K562 (cell line): Measurements from ENCODE around the gene DDX23. TPM values are rescaled to one million over a fixed set of nuclear protein-coding genes. Genes with fewer than 3 reads are reported as not detected.

Experiments
- CHAMP1 ChIP-seq: fragments of 450-650 bp; IDR thresholded peaks from 2 replicates; pipeline ENCODE4 v1.6.1; 2016; ENCODE audit warnings: mild to moderate bottlenecking
- DMBX1 ChIP-seq: fragments of 250-450 bp; sonication (Bioruptor Pico); IDR thresholded peaks from 2 replicates; pipeline ENCODE4 v1.8.0; 2022; ENCODE audit warnings: inconsistent platforms, mild to moderate bottlenecking, moderate library complexity, borderline replicate concordance
- HMGXB4 ChIP-seq: sonication (generic); formaldehyde crosslinking; IDR thresholded peaks from 2 replicates; pipeline ENCODE4 v1.8.1; 2023; ENCODE audit warnings: mild to moderate bottlenecking, missing genetic modification reagents
- PHB ChIP-seq: fragments of 250-450 bp; sonication (Bioruptor Pico); IDR thresholded peaks from 2 replicates; pipeline ENCODE4 v1.5.0; 2021
- PRDM10 ChIP-seq: fragments of 450-650 bp; IDR thresholded peaks from 2 replicates; pipeline ENCODE4 v1.6.1; 2018; ENCODE audit not compliant: partially characterized antibody
- polyA plus RNA-seq, 8 experiments: library from polyadenylated mRNA; depleted of rRNA in 4 of 8; stranded (reverse) in 5 of 8; unstranded in 3 of 8; fragments of >200 nt; fragmentation: Nextera tagmentation in 2 of 8; fragmentation: Illumina TruSeq in 1 of 8; extraction: Ambion mirVana in 2 of 8; extraction: Trizol in 1 of 8; gene quantifications; 2 replicates each; pipeline versions ENCODE4 v1.2.1 to v1.2.3, GENCODE V29; 2011 to 2014; ENCODE audit warnings: inconsistent platforms in 1 of 8, missing spikeins in 1 of 8
- total RNA-seq, 7 experiments: library from RNA; depleted of rRNA in 6 of 7; stranded (reverse); fragments of >200 nt in 6 of 7; fragmentation: Illumina TruSeq in 2 of 7; extraction: Trizol in 2 of 7; gene quantifications; 2 replicates each; pipeline versions ENCODE4 v1.2.1 to v1.2.3, GENCODE V29; 2011 to 2021; ENCODE audit warnings: low replicate concordance in 1 of 7

DDX23 gene
- total and polyA plus RNA-seq, 9 of the 15 experiments (the other 6 are each of a cell fraction or from before 2014, with no cell fraction given): 32.4 to 138 (median 104) TPM

GRCh38 chr12:48873096-48873495, 21.1 kb upstream of the DDX23 start (continued):
- no peak for TF ChIP-seq PRDM10
- TF ChIP-seq CHAMP1: no peak
- TF ChIP-seq HMGXB4: no peak
- TF ChIP-seq PHB (CRISPR knock-in tag): no peak
- TF ChIP-seq DMBX1 (CRISPR knock-in tag): no peak
